Adipose tissue (tissue), 3 donors: Measurements from ENCODE around the gene MAP4K4. TPM values are rescaled to one million over a fixed set of nuclear protein-coding genes. Genes with fewer than 3 reads are reported as not detected.
"Not testable (repeated sequence)": the region's sequence is repeated elsewhere in the genome, so short reads cannot be mapped to it uniquely, and the experiment has no call there.

ENCODE experiments used
- H3K27ac ChIP-seq: one replicate; pipeline ENCODE4 v1.5.1; 2013; ENCODE audit warnings: low read depth, low read length
- WGBS, 3 donors: extraction: QIAGEN DNeasy Blood & Tissue Kit; methylation state at CpG; one replicate each; pipeline ENCODE4 v1.1.7; 2013; 5-methylcytosine and 5-hydroxymethylcytosine counted together
- polyA plus RNA-seq, 3 donors: library from polyadenylated mRNA; stranded (reverse); fragments of 200-250 nt; gene quantifications; one replicate each; pipeline ENCODE4 v1.2.3, GENCODE V29; 2013
- donor health status: healthy with polysubstance abuse.
- donor health status: Bipolar disorder and iron deficiency.
- donor health status: healthy.

The MAP4K4 gene
- polyA plus RNA-seq, 3 donors, result 7.9 to 63.7 (median 34.8) TPM

- no peak overlapping the region for H3K27ac ChIP-seq
- WGBS, 3 donors, result 77 to 85% (median 79%) methylated on average over 9 of the region's 9 CpGs
These were observed 196.3 kb downstream of the MAP4K4 start for GRCh38 chr2:101893681-101894381.

GRCh38 chr2:101895039-101895438 is 197.5 kb downstream of the MAP4K4 start:
- no peak overlapping the region for H3K27ac ChIP-seq

GRCh38 chr2:101895819-101896322 is 198.4 kb downstream of the MAP4K4 start:
- WGBS, 3 donors, result 59 to 80% (median 76%) methylated on average over 2 of the region's 2 CpGs

More at GRCh38 chr2:101895039-101895438, 197.5 kb downstream of the MAP4K4 start:
- 94 to 98% (median 96%) methylated on average over 7 of the region's 7 CpGs for WGBS, 3 donors

GRCh38 chr2:101897301-101897700 is 199.8 kb downstream of the MAP4K4 start:
- H3K27ac ChIP-seq, result no peak overlapping the region
- 53 to 88% (median 57%) methylated on average over 1 of the region's 1 CpG for WGBS, 3 donors

More at GRCh38 chr2:101895819-101896322, 198.4 kb downstream of the MAP4K4 start:
- no peak overlapping the region for H3K27ac ChIP-seq

- no peak overlapping the region for H3K27ac ChIP-seq
These were observed 201.8 kb downstream of the MAP4K4 start for GRCh38 chr2:101899265-101899664.

GRCh38 chr2:101899871-101900270 is 202.4 kb downstream of the MAP4K4 start:
- 83 to 97% (median 86%) methylated on average over 1 of the region's 1 CpG for WGBS, 3 donors

GRCh38 chr2:101900375-101900774 is 202.9 kb downstream of the MAP4K4 start:
- H3K27ac ChIP-seq, result no peak overlapping the region
- 74 to 90% (median 80%) methylated on average over 9 of the region's 9 CpGs for WGBS, 3 donors

More at GRCh38 chr2:101899871-101900270, 202.4 kb downstream of the MAP4K4 start:
- no peak overlapping the region for H3K27ac ChIP-seq

- WGBS, 3 donors, result 92 to 95% (median 95%) methylated on average over 2 of the region's 2 CpGs
- H3K27ac ChIP-seq, result no peak overlapping the region
These were observed 203.7 kb downstream of the MAP4K4 start for GRCh38 chr2:101901241-101901640.

- H3K27ac ChIP-seq, result no peak overlapping the region
- WGBS, 3 donors, result 75 to 94% (median 90%) methylated on average over 2 of the region's 2 CpGs
These were observed 204.7 kb downstream of the MAP4K4 start for GRCh38 chr2:101902169-101902568.

GRCh38 chr2:101904916-101905315 is 207.4 kb downstream of the MAP4K4 start:
- WGBS, 3 donors, result 89 to 100% (median 93%) methylated on average over 1 of the region's 1 CpG
- H3K27ac ChIP-seq, result no peak overlapping the region

- no peak overlapping the region for H3K27ac ChIP-seq
- 74 to 78% (median 78%) methylated on average over 9 of the region's 9 CpGs for WGBS, 3 donors
These were observed 208.3 kb downstream of the MAP4K4 start for GRCh38 chr2:101905746-101906336.

- H3K27ac ChIP-seq, result no peak overlapping the region
- WGBS, 3 donors, result 34 to 76% (median 43%) methylated on average over 1 of the region's 1 CpG
These were observed 212.3 kb downstream of the MAP4K4 start for GRCh38 chr2:101909760-101910159.

- no peak overlapping the region for H3K27ac ChIP-seq
- 75 to 89% (median 84%) methylated on average over 2 of the region's 2 CpGs for WGBS, 3 donors
These were observed 215.0 kb downstream of the MAP4K4 start for GRCh38 chr2:101912545-101912944.

- no peak overlapping the region for H3K27ac ChIP-seq
- 45 to 81% (median 67%) methylated on average over 5 of the region's 5 CpGs for WGBS, 3 donors
These were observed 223.9 kb downstream of the MAP4K4 start for GRCh38 chr2:101921319-101921952.

GRCh38 chr2:101921953-101922325 is 224.4 kb downstream of the MAP4K4 start:
- 93 to 94% (median 93%) methylated on average over 2 of the region's 2 CpGs for WGBS, 3 donors
- H3K27ac ChIP-seq, result peak overlapping the region; percentile 60

GRCh38 chr2:101924311-101924710 is 226.8 kb downstream of the MAP4K4 start:
- not testable (repeated sequence) for H3K27ac ChIP-seq

- WGBS, 3 donors, result 71 to 91% (median 84%) methylated on average over 3 of the region's 3 CpGs
- no peak overlapping the region for H3K27ac ChIP-seq
These were observed 232.5 kb downstream of the MAP4K4 start for GRCh38 chr2:101930019-101930418.

- WGBS, 3 donors, result 78 to 88% (median 84%) methylated on average over 4 of the region's 4 CpGs
- H3K27ac ChIP-seq, result no peak overlapping the region
These were observed 233.3 kb downstream of the MAP4K4 start for GRCh38 chr2:101930847-101931246.

- no peak overlapping the region for H3K27ac ChIP-seq
- 35 to 68% (median 47%) methylated on average over 3 of the region's 3 CpGs for WGBS, 3 donors
These were observed 233.9 kb downstream of the MAP4K4 start for GRCh38 chr2:101931402-101931801.
